SJSA1 (cell line): ENCODE measurements around the gene FZD10. TPM values are rescaled to one million over a fixed set of nuclear protein-coding genes. Genes with fewer than 3 reads are reported as not detected.

ENCODE experiments used
- DNase-seq, 2 experiments: peaks; one replicate each; pipeline ENCODE4 v3.0.0-alpha.2; 2015 to 2020; ENCODE audit warnings: low spot score in 2 of 2, low read depth in 1 of 2
- H3K27ac ChIP-seq: fragments of 250-450 bp; sonication (Bioruptor Pico); 2 replicates; pipeline ENCODE4 v1.5.1; 2020; ENCODE audit warnings: mild to moderate bottlenecking, moderate library complexity
- H3K27me3 ChIP-seq: fragments of 250-450 bp; sonication (Bioruptor Pico); replicated peaks from 2 replicates; pipeline ENCODE4 v1.5.1; 2020; ENCODE audit warnings: mild to moderate bottlenecking, moderate library complexity
- H3K36me3 ChIP-seq: fragments of 250-450 bp; sonication (Bioruptor Pico); 2 replicates; pipeline ENCODE4 v1.5.1; 2020; ENCODE audit warnings: mild to moderate bottlenecking
- H3K4me1 ChIP-seq: fragments of 250-450 bp; sonication (Bioruptor Pico); replicated peaks from 2 replicates; pipeline ENCODE4 v1.6.1; 2021; ENCODE audit warnings: mild to moderate bottlenecking
- H3K4me3 ChIP-seq: fragments of 250-450 bp; sonication (Bioruptor Pico); 2 replicates; pipeline ENCODE4 v1.5.1; 2020; ENCODE audit warnings: mild to moderate bottlenecking
- H3K9me3 ChIP-seq: fragments of 250-450 bp; sonication (Bioruptor Pico); replicated peaks from 2 replicates; pipeline ENCODE4 v1.5.1; 2020; ENCODE audit warnings: mild to moderate bottlenecking
- total RNA-seq: library from RNA; depleted of rRNA; stranded (reverse); fragments of >200 nt; shearing (Covaris generic); gene quantifications from 2 replicates; pipeline ENCODE4 v1.2.3, GENCODE V29; 2014

Gene FZD10
- total RNA-seq, 1 experiment from 2014 or later, result not detected

GRCh38 chr12:130126023-130126432, 36.2 kb upstream of the FZD10 start:
- H3K27ac ChIP-seq, result no peak overlapping the region
- no peaks in the 10 kb centered on the region for H3K27me3 ChIP-seq
- H3K9me3 ChIP-seq, result peaks cover 3% of the 10 kb centered on the region; the same call in 1 of the 2 replicates
- H3K4me3 ChIP-seq, result no peak overlapping the region
- DNase-seq, result no peak
- H3K4me1 ChIP-seq, result no peaks in the 10 kb centered on the region
- H3K36me3 ChIP-seq, result no peaks in the 10 kb centered on the region

GRCh38 chr12:130127532-130127911, 34.7 kb upstream of the FZD10 start:
- no peak overlapping the region for H3K4me3 ChIP-seq
- no peak for DNase-seq
- no peak overlapping the region for H3K27ac ChIP-seq
- peaks cover 3% of the 10 kb centered on the region; the same call in 1 of the 2 replicates for H3K9me3 ChIP-seq
- no peaks in the 10 kb centered on the region for H3K4me1 ChIP-seq
- no peaks in the 10 kb centered on the region for H3K36me3 ChIP-seq
- H3K27me3 ChIP-seq, result no peaks in the 10 kb centered on the region

- H3K36me3 ChIP-seq, result no peaks in the 10 kb centered on the region
- no peak for DNase-seq
- H3K4me1 ChIP-seq, result no peaks in the 10 kb centered on the region
- no peaks in the 10 kb centered on the region for H3K27me3 ChIP-seq
- H3K27ac ChIP-seq, result no peak overlapping the region
- no peak overlapping the region for H3K4me3 ChIP-seq
- peaks cover 3% of the 10 kb centered on the region; the same call in 1 of the 2 replicates for H3K9me3 ChIP-seq
These were observed 34.1 kb upstream of the FZD10 start for GRCh38 chr12:130127912-130128789.

GRCh38 chr12:130128790-130129735, 33.2 kb upstream of the FZD10 start:
- H3K27ac ChIP-seq, result no peak overlapping the region
- peaks cover 3% of the 10 kb centered on the region; the same call in 1 of the 2 replicates for H3K9me3 ChIP-seq

GRCh38 chr12:130130346-130130745, 31.9 kb upstream of the FZD10 start:
- H3K4me3 ChIP-seq, result no peak overlapping the region
- H3K27ac ChIP-seq, result no peak overlapping the region
- H3K27me3 ChIP-seq, result no peaks in the 10 kb centered on the region
- no peaks in the 10 kb centered on the region for H3K36me3 ChIP-seq
- no peaks in the 10 kb centered on the region for H3K4me1 ChIP-seq
- H3K9me3 ChIP-seq, result peaks cover 7% of the 10 kb centered on the region
- DNase-seq, result no peak

More at GRCh38 chr12:130128790-130129735, 33.2 kb upstream of the FZD10 start:
- Histone ChIP-seq H3K4me1 (no peaks in the 10 kb centered on the region), H3K4me3 (no peak overlapping the region), H3K27me3 (no peaks in the 10 kb centered on the region), H3K36me3 (no peaks in the 10 kb centered on the region)
- DNase-seq, result no peak

- no peak for DNase-seq
- no peak overlapping the region for H3K27ac ChIP-seq
- no peaks in the 10 kb centered on the region for H3K27me3 ChIP-seq
- peaks cover 13% of the 10 kb centered on the region for H3K9me3 ChIP-seq
- no peaks in the 10 kb centered on the region for H3K4me1 ChIP-seq
- no peaks in the 10 kb centered on the region for H3K36me3 ChIP-seq
- no peak overlapping the region for H3K4me3 ChIP-seq
These were observed 31.2 kb upstream of the FZD10 start for GRCh38 chr12:130131025-130131424.

GRCh38 chr12:130131801-130132200, 30.5 kb upstream of the FZD10 start:
- Histone ChIP-seq H3K4me3 (no peak overlapping the region), H3K9me3 (peaks cover 13% of the 10 kb centered on the region), H3K4me1 (no peaks in the 10 kb centered on the region), H3K36me3 (no peaks in the 10 kb centered on the region), H3K27me3 (no peaks in the 10 kb centered on the region), H3K27ac (no peak overlapping the region)
- no peak for DNase-seq

GRCh38 chr12:130132831-130133511, 29.3 kb upstream of the FZD10 start:
- no peak overlapping the region for H3K27ac ChIP-seq
- H3K4me3 ChIP-seq, result no peak overlapping the region
- no peak for DNase-seq
- no peaks in the 10 kb centered on the region for H3K36me3 ChIP-seq
- peaks cover 13% of the 10 kb centered on the region for H3K9me3 ChIP-seq
- H3K27me3 ChIP-seq, result no peaks in the 10 kb centered on the region
- no peaks in the 10 kb centered on the region for H3K4me1 ChIP-seq

GRCh38 chr12:130133851-130134562, 28.3 kb upstream of the FZD10 start:
- no peak for DNase-seq
- Histone ChIP-seq H3K9me3 (peaks cover 13% of the 10 kb centered on the region), H3K27me3 (no peaks in the 10 kb centered on the region), H3K36me3 (no peaks in the 10 kb centered on the region), H3K4me1 (no peaks in the 10 kb centered on the region), H3K4me3 (no peak overlapping the region), H3K27ac (no peak overlapping the region)

GRCh38 chr12:130134563-130134915, 27.7 kb upstream of the FZD10 start:
- no peaks in the 10 kb centered on the region for H3K36me3 ChIP-seq
- peaks cover 13% of the 10 kb centered on the region for H3K9me3 ChIP-seq
- H3K4me3 ChIP-seq, result no peak overlapping the region
- no peak overlapping the region for H3K27ac ChIP-seq
- H3K4me1 ChIP-seq, result no peaks in the 10 kb centered on the region
- DNase-seq, result no peak
- no peaks in the 10 kb centered on the region for H3K27me3 ChIP-seq

GRCh38 chr12:130136509-130137039, 25.7 kb upstream of the FZD10 start:
- Histone ChIP-seq H3K36me3 (no peaks in the 10 kb centered on the region), H3K9me3 (peaks cover 13% of the 10 kb centered on the region), H3K4me1 (no peaks in the 10 kb centered on the region), H3K4me3 (no peak overlapping the region), H3K27me3 (no peaks in the 10 kb centered on the region), H3K27ac (no peak overlapping the region)
- DNase-seq, result no peak

GRCh38 chr12:130137040-130138018, 24.9 kb upstream of the FZD10 start:
- Histone ChIP-seq H3K9me3 (peaks cover 13% of the 10 kb centered on the region), H3K4me1 (no peaks in the 10 kb centered on the region), H3K27me3 (no peaks in the 10 kb centered on the region), H3K27ac (no peak overlapping the region), H3K36me3 (no peaks in the 10 kb centered on the region), H3K4me3 (no peak overlapping the region)
- DNase-seq, result no peak
